Astrocyte of the cerebellum (primary cell): ENCODE results near the gene ANKRD31.

ENCODE experiments used
- DNase-seq: peaks from one replicate; pipeline ENCODE4 v3.0.0-alpha.2; 2011; ENCODE audit warnings: low read depth
- H3K4me3 ChIP-seq: 2 replicates; pipeline ENCODE4 v1.5.1; 2011; ENCODE audit warnings: mild to moderate bottlenecking, low read depth, low read length, moderate library complexity
- in situ Hi-C: cut with HindIII; loops from 2 replicates; pipeline ENCODE4 v1.10.0; 2017; ENCODE audit warnings: low sequenced_read_pairs
- TF ChIP-seq, protein P1 (sequence below): IDR thresholded peaks from 2 replicates; pipeline ENCODE4 v1.5.1; 2012; ENCODE audit warnings: low read length, low read depth, moderate library complexity, mild to moderate bottlenecking; ENCODE audit errors: missing control alignments

The ANKRD31 gene

DNA sequence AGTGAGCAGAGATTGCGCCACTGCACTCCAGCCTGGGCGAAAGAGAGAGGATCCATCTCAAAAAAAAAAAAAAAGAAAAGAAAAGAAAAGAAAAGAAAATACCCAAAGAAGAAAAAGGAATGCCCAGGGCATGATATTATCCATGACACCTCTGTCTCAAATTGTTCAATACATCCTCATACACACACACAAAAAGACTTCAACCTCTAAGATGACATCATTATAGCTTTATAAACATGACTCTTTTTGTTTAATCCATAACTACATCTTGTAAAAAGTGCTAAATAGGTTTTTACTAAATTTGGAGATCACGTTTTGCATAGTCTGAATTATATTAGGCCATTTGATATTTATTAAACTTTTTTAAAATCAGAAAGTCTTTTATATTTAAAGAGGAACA, 33.1 kb downstream of the ANKRD31 start:
- TF ChIP-seq, protein P1, sequence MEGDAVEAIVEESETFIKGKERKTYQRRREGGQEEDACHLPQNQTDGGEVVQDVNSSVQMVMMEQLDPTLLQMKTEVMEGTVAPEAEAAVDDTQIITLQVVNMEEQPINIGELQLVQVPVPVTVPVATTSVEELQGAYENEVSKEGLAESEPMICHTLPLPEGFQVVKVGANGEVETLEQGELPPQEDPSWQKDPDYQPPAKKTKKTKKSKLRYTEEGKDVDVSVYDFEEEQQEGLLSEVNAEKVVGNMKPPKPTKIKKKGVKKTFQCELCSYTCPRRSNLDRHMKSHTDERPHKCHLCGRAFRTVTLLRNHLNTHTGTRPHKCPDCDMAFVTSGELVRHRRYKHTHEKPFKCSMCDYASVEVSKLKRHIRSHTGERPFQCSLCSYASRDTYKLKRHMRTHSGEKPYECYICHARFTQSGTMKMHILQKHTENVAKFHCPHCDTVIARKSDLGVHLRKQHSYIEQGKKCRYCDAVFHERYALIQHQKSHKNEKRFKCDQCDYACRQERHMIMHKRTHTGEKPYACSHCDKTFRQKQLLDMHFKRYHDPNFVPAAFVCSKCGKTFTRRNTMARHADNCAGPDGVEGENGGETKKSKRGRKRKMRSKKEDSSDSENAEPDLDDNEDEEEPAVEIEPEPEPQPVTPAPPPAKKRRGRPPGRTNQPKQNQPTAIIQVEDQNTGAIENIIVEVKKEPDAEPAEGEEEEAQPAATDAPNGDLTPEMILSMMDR = no peak
- no peak overlapping the region for H3K4me3 ChIP-seq
- DNase-seq = no peak
- in situ Hi-C loops = no loop called here

- H3K4me3 ChIP-seq = no peak overlapping the region
- DNase-seq = no peak
- in situ Hi-C loops = no loop called here
- TF ChIP-seq, protein P1 = no peak
Measured at GRCh38 chr5:75202935-75203334, 33.7 kb downstream of the ANKRD31 start.

GRCh38 chr5:75200776-75201175, 35.9 kb downstream of the ANKRD31 start:
- TF ChIP-seq, protein P1 = no peak
- in situ Hi-C loops = no loop called here
- H3K4me3 ChIP-seq = no peak overlapping the region
- no peak for DNase-seq

- in situ Hi-C loops = no loop called here
- TF ChIP-seq, protein P1 = no peak
- H3K4me3 ChIP-seq = no peak overlapping the region
- no peak for DNase-seq
Measured at GRCh38 chr5:75199946-75200345, 36.7 kb downstream of the ANKRD31 start.

GRCh38 chr5:75199071-75199470, 37.6 kb downstream of the ANKRD31 start:
- TF ChIP-seq, protein P1 = no peak
- in situ Hi-C loops = no loop called here
- DNase-seq = no peak

GRCh38 chr5:75197745-75198144, 38.9 kb downstream of the ANKRD31 start:
- no peak for DNase-seq
- H3K4me3 ChIP-seq = no peak overlapping the region
- in situ Hi-C loops = no loop called here
- TF ChIP-seq, protein P1 = no peak

More at GRCh38 chr5:75199071-75199470, 37.6 kb downstream of the ANKRD31 start:
- no peak overlapping the region for H3K4me3 ChIP-seq

DNA sequence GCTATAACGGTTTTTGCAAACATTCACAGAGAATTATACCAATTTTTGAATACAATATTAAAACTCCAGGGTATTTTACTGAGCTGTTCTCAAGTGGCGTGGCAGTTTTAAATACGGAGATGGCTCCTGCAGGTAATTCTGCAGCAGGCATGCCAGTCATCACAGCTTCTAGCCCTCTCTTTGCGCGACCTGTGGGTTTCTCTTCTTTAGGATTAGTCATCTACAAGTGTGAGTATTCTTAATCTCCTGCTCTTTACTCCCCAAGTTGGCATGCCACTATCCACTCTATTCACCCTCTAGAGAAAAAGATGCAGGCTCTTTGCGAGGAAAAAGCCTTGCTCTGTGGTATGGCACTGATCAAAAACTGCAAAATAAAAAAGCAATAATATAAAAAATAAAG, 43.9 kb downstream of the ANKRD31 start:
- TF ChIP-seq, protein P1 = no peak
- in situ Hi-C loops = no loop called here
- H3K4me3 ChIP-seq = no peak overlapping the region
- no peak for DNase-seq
